Neural cell (in vitro differentiated cells): ENCODE measurements around the gene KANK4. TPM values are rescaled to one million over a fixed set of nuclear protein-coding genes. Genes with fewer than 3 reads are reported as not detected.

Experiments used
- H2AFZ ChIP-seq: fragments of 200-600, 300-800 bp; sonication (generic), shearing (Covaris generic); 2 replicates; pipeline ENCODE4 v1.6.0; 2014; ENCODE audit warnings: low read depth, mild to moderate bottlenecking, antibody characterized with exemption, low read length, moderate library complexity
- H3F3A ChIP-seq: fragments of 200-600 bp; shearing (Covaris generic); 2 replicates; pipeline ENCODE4 v1.6.1; 2016; ENCODE audit warnings: mild to moderate bottlenecking, moderate library complexity, mixed read lengths, antibody characterized with exemption, low read length; ENCODE audit not compliant: insufficient read depth, poor library complexity, severe bottlenecking
- H3K27ac ChIP-seq: fragments of 200-600, 300-800 bp; sonication (generic), shearing (Covaris generic); 2 replicates; pipeline ENCODE4 v1.5.1; 2014; ENCODE audit warnings: mild to moderate bottlenecking, low read length, moderate library complexity
- H3K27me3 ChIP-seq: fragments of 300-800, 200-600 bp; sonication (generic), shearing (Covaris generic); 2 replicates; pipeline ENCODE4 v1.6.0; 2014; ENCODE audit warnings: mild to moderate bottlenecking, low read depth, low read length, moderate library complexity; ENCODE audit not compliant: insufficient read depth
- H3K36me3 ChIP-seq: fragments of 300-800, 200-600 bp; sonication (generic), shearing (Covaris generic); 2 replicates; pipeline ENCODE4 v1.5.1; 2014; ENCODE audit warnings: mild to moderate bottlenecking, antibody characterized with exemption, low read length, moderate library complexity; ENCODE audit not compliant: insufficient read depth
- H3K4me2 ChIP-seq: fragments of 300-800, 200-600 bp; sonication (generic), shearing (Covaris generic); 2 replicates; pipeline ENCODE4 v1.6.0; 2014; ENCODE audit warnings: mild to moderate bottlenecking, low read length
- H3K4me3 ChIP-seq: fragments of 300-800, 200-600 bp; sonication (generic), shearing (Covaris generic); 2 replicates; pipeline ENCODE4 v1.5.1; 2014; ENCODE audit warnings: mild to moderate bottlenecking, low read length, moderate library complexity
- H3K79me2 ChIP-seq: fragments of 200-600 bp; shearing (Covaris generic); replicated peaks from 2 replicates; pipeline ENCODE4 v1.6.0; 2014; ENCODE audit warnings: mild to moderate bottlenecking, low read length, moderate library complexity; ENCODE audit not compliant: insufficient read depth
- H3K9ac ChIP-seq: fragments of 300-800, 200-600 bp; sonication (generic), shearing (Covaris generic); 2 replicates; pipeline ENCODE4 v1.6.1; 2016; ENCODE audit warnings: mild to moderate bottlenecking, low read length, mixed read lengths
- H3K9me2 ChIP-seq: fragments of 200-600 bp; shearing (Covaris generic); 2 replicates; pipeline ENCODE4 v1.6.1; 2016; ENCODE audit warnings: mild to moderate bottlenecking, low read length, mixed read lengths; ENCODE audit not compliant: insufficient read depth
- H3K9me3 ChIP-seq: fragments of 200-600, 300-800 bp; sonication (generic), shearing (Covaris generic); 2 replicates; pipeline ENCODE4 v1.6.1; 2016; ENCODE audit warnings: mild to moderate bottlenecking, mixed run types, low read length, moderate library complexity, mixed read lengths
- H4K20me1 ChIP-seq: fragments of 200-600 bp; shearing (Covaris generic); 2 replicates; pipeline ENCODE4 v1.6.1; 2016; ENCODE audit warnings: mild to moderate bottlenecking, mixed run types; ENCODE audit not compliant: insufficient read depth
- CTCF ChIP-seq: fragments of 450-650 bp; IDR thresholded peaks from 2 replicates; pipeline ENCODE4 v1.5.1; 2014; ENCODE audit warnings: antibody characterized with exemption, mild to moderate bottlenecking, moderate library complexity; ENCODE audit not compliant: poor library complexity, severe bottlenecking
- EP300 ChIP-seq: fragments of 450-650 bp; conservative IDR thresholded peaks from 2 replicates; pipeline ENCODE4 v1.6.1; 2014; ENCODE audit warnings: antibody characterized with exemption, mild to moderate bottlenecking, moderate library complexity; ENCODE audit not compliant: poor library complexity, severe bottlenecking
- EZH2 ChIP-seq: fragments of 200-600, 300-800 bp; shearing (Covaris generic), sonication (generic); IDR thresholded peaks from 2 replicates; pipeline ENCODE4 v1.6.1; 2014; ENCODE audit warnings: antibody characterized with exemption, low read length, borderline replicate concordance, mild to moderate bottlenecking; ENCODE audit not compliant: insufficient read depth, poor library complexity, severe bottlenecking
- MXI1 ChIP-seq: fragments of 450-650 bp; conservative IDR thresholded peaks from 2 replicates; pipeline ENCODE4 v1.6.1; 2014; ENCODE audit warnings: antibody characterized with exemption, mild to moderate bottlenecking; ENCODE audit not compliant: poor library complexity, severe bottlenecking
- POLR2AphosphoS5 ChIP-seq: IDR thresholded peaks from 2 replicates; pipeline ENCODE4 v1.6.1; 2012
- RAD21 ChIP-seq: fragments of 450-650 bp; conservative IDR thresholded peaks from 2 replicates; pipeline ENCODE4 v1.6.1; 2014; ENCODE audit warnings: antibody characterized with exemption, mild to moderate bottlenecking, moderate library complexity
- REST ChIP-seq: IDR thresholded peaks from 2 replicates; pipeline ENCODE4 v1.6.1; 2012; ENCODE audit warnings: borderline replicate concordance
- SMC3 ChIP-seq: fragments of 450-650 bp; conservative IDR thresholded peaks from 2 replicates; pipeline ENCODE4 v1.6.1; 2014; ENCODE audit warnings: antibody characterized with exemption, mild to moderate bottlenecking, moderate library complexity; ENCODE audit not compliant: poor library complexity
- TAF1 ChIP-seq: IDR thresholded peaks from 2 replicates; pipeline ENCODE4 v1.6.1; 2012; ENCODE audit warnings: low read depth
- polyA plus RNA-seq: library from polyadenylated mRNA; depleted of rRNA; stranded (reverse); fragments of >200 nt; gene quantifications from 2 replicates; pipeline ENCODE4 v1.2.3, GENCODE V29; 2014

Gene KANK4
- polyA plus RNA-seq, 1 donor from 2014 or later, result 0.25 TPM

- Histone ChIP-seq H3K9ac (no peak overlapping the region), H3K79me2 (no peaks in the 10 kb centered on the region), H4K20me1 (no peaks in the 10 kb centered on the region), H3F3A (no peaks in the 10 kb centered on the region), H3K27me3 (no peaks in the 10 kb centered on the region), H2AFZ (no peak overlapping the region), H3K4me3 (no peak overlapping the region), H3K9me3 (no peaks in the 10 kb centered on the region), H3K4me2 (no peak overlapping the region), H3K9me2 (no peaks in the 10 kb centered on the region), H3K27ac (no peak overlapping the region), H3K36me3 (no peaks in the 10 kb centered on the region)
- TF ChIP-seq SMC3 (no peak), MXI1 (no peak)
These were observed 14.3 kb downstream of the KANK4 start for GRCh38 chr1:62304975-62305374.

- H3K9me3 ChIP-seq, result no peaks in the 10 kb centered on the region
- no peaks in the 10 kb centered on the region for H3K79me2 ChIP-seq
- no peaks in the 10 kb centered on the region for H3K27me3 ChIP-seq
- H3K4me3 ChIP-seq, result no peak overlapping the region
- H3K9me2 ChIP-seq, result no peaks in the 10 kb centered on the region
- no peak for TF ChIP-seq SMC3
- TF ChIP-seq REST, result no peak
- no peak for TF ChIP-seq EP300
- no peak for TF ChIP-seq EZH2
- no peak for TF ChIP-seq CTCF
- TF ChIP-seq POLR2AphosphoS5, result no peak
- no peak for TF ChIP-seq TAF1
- TF ChIP-seq MXI1, result no peak
- no peak for TF ChIP-seq RAD21
- H3K9ac ChIP-seq, result no peak overlapping the region
- no peaks in the 10 kb centered on the region for H4K20me1 ChIP-seq
- no peaks in the 10 kb centered on the region for H3F3A ChIP-seq
- H3K36me3 ChIP-seq, result no peaks in the 10 kb centered on the region
- H3K27ac ChIP-seq, result no peak overlapping the region
- H3K4me2 ChIP-seq, result no peak overlapping the region
- H2AFZ ChIP-seq, result no peak overlapping the region
These were observed 14.7 kb downstream of the KANK4 start for GRCh38 chr1:62304515-62304914.

GRCh38 chr1:62301726-62302390 is 17.4 kb downstream of the KANK4 start:
- no peak overlapping the region for H2AFZ ChIP-seq
- TF ChIP-seq REST (no peak), EP300 (no peak), EZH2 (no peak), MXI1 (no peak), RAD21 (no peak), CTCF (no peak), POLR2AphosphoS5 (no peak), TAF1 (no peak), SMC3 (no peak)

More at GRCh38 chr1:62301726-62302390, 17.4 kb downstream of the KANK4 start:
- Histone ChIP-seq H4K20me1 (no peaks in the 10 kb centered on the region), H3K27ac (no peak overlapping the region), H3K9me2 (no peaks in the 10 kb centered on the region), H3K9me3 (no peaks in the 10 kb centered on the region), H3K4me2 (no peak overlapping the region), H3K27me3 (no peaks in the 10 kb centered on the region), H3K36me3 (no peaks in the 10 kb centered on the region), H3K9ac (no peak overlapping the region), H3F3A (no peaks in the 10 kb centered on the region), H3K4me3 (no peak overlapping the region), H3K79me2 (no peaks in the 10 kb centered on the region)
